DND-41 (cell line): ENCODE measurements around the gene IQGAP3.

ENCODE experiments used
- ATAC-seq: fragments of 200-7000 bp; cut with Tn5 transposase; 3 replicates; pipeline ENCODE4 v1.9.1; 2021; ENCODE audit warnings: low read depth; ENCODE audit not compliant: insufficient read depth
- DNase-seq: peaks from one replicate; pipeline ENCODE4 v3.0.0-alpha.2; 2020
- H2AFZ ChIP-seq: 2 replicates; pipeline ENCODE4 v1.6.0; 2012; ENCODE audit warnings: low read depth, low read length
- H3K27ac ChIP-seq: 2 replicates; pipeline ENCODE4 v1.5.1; 2012; ENCODE audit warnings: low read length, inconsistent platforms
- H3K27me3 ChIP-seq: fragments of 200-600 bp; sonication (generic); 2 replicates; pipeline ENCODE4 v1.6.0; 2012; ENCODE audit warnings: low read length, mild to moderate bottlenecking, inconsistent platforms; ENCODE audit not compliant: insufficient read depth, poor library complexity
- H3K36me3 ChIP-seq: 2 replicates; pipeline ENCODE4 v1.5.1; 2012; ENCODE audit warnings: low read length, inconsistent platforms; ENCODE audit not compliant: insufficient read depth
- H3K4me1 ChIP-seq: 2 replicates; pipeline ENCODE4 v1.5.1; 2012; ENCODE audit warnings: mild to moderate bottlenecking, low read length; ENCODE audit not compliant: insufficient read depth
- H3K4me2 ChIP-seq: 2 replicates; pipeline ENCODE4 v1.6.0; 2012; ENCODE audit warnings: mild to moderate bottlenecking, moderate library complexity, low read length, inconsistent platforms; ENCODE audit not compliant: insufficient read depth
- H3K4me3 ChIP-seq, 2 experiments: fragments of 200-600 bp in 1 of 2; shearing (Covaris generic) in 1 of 2; 2 replicates each; pipeline ENCODE4 v1.5.1; 2012 to 2016; ENCODE audit warnings: inconsistent platforms in 2 of 2, low read length in 2 of 2, mild to moderate bottlenecking in 2 of 2, low read depth in 1 of 2, moderate library complexity in 1 of 2
- H3K79me2 ChIP-seq: 2 replicates; pipeline ENCODE4 v1.6.0; 2012; ENCODE audit warnings: low read length, inconsistent platforms; ENCODE audit not compliant: insufficient read depth
- H3K9ac ChIP-seq: 2 replicates; pipeline ENCODE4 v1.6.0; 2012; ENCODE audit warnings: low read depth, mild to moderate bottlenecking, inconsistent platforms, low read length, moderate library complexity
- H3K9me3 ChIP-seq: 2 replicates; pipeline ENCODE4 v1.5.1; 2012; ENCODE audit warnings: low read length, moderate library complexity, mild to moderate bottlenecking, inconsistent platforms; ENCODE audit not compliant: insufficient read depth, severe bottlenecking
- H4K20me1 ChIP-seq: 2 replicates; pipeline ENCODE4 v1.6.0; 2012; ENCODE audit warnings: low read length; ENCODE audit not compliant: insufficient read depth
- EZH2 ChIP-seq: IDR thresholded peaks from 3 replicates; pipeline ENCODE4 v1.6.1; 2012; ENCODE audit warnings: borderline replicate concordance, low read depth, mild to moderate bottlenecking, moderate library complexity, low read length, inconsistent platforms; ENCODE audit not compliant: severe bottlenecking
- TF ChIP-seq, protein P1 (sequence below): IDR thresholded peaks from 2 replicates; pipeline ENCODE4 v1.5.1; 2012; ENCODE audit warnings: borderline replicate concordance, low read length, moderate library complexity, mild to moderate bottlenecking; ENCODE audit not compliant: poor library complexity, severe bottlenecking; ENCODE audit errors: extremely low read depth

Gene IQGAP3

DNA sequence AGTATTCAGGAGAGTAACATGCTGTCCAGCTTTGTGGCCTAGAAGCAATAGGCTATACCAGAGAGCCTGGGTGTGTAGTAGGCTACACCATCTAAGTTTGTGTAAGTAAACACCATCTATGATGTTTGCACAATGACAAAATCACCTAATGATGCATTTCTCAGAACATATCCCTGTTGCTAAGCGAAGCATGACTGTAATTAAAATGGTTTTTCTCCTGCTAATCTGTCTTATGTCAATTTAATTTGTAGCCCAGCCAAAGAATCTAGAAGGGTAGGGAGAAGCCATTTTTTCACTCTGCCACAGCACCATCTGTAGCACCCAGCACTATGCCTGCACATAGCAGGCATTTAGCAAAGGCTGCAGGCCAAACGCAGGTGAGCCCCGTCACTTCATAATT lies 5.2 kb upstream of the IQGAP3 start:
- H3K4me1 ChIP-seq, result peaks cover 25% of the 10 kb centered on the region
- ATAC-seq, result no peak
- no peaks in the 10 kb centered on the region for H4K20me1 ChIP-seq
- no peaks in the 10 kb centered on the region for H3K36me3 ChIP-seq
- no peak overlapping the region for H3K4me2 ChIP-seq
- TF ChIP-seq EZH2, result no peak
- TF ChIP-seq, protein P1, sequence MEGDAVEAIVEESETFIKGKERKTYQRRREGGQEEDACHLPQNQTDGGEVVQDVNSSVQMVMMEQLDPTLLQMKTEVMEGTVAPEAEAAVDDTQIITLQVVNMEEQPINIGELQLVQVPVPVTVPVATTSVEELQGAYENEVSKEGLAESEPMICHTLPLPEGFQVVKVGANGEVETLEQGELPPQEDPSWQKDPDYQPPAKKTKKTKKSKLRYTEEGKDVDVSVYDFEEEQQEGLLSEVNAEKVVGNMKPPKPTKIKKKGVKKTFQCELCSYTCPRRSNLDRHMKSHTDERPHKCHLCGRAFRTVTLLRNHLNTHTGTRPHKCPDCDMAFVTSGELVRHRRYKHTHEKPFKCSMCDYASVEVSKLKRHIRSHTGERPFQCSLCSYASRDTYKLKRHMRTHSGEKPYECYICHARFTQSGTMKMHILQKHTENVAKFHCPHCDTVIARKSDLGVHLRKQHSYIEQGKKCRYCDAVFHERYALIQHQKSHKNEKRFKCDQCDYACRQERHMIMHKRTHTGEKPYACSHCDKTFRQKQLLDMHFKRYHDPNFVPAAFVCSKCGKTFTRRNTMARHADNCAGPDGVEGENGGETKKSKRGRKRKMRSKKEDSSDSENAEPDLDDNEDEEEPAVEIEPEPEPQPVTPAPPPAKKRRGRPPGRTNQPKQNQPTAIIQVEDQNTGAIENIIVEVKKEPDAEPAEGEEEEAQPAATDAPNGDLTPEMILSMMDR, result no peak
- no peak overlapping the region for H2AFZ ChIP-seq
- H3K27ac ChIP-seq, result no peak overlapping the region
- no peaks in the 10 kb centered on the region for H3K9me3 ChIP-seq
- no peaks in the 10 kb centered on the region for H3K27me3 ChIP-seq
- no peak overlapping the region for H3K9ac ChIP-seq
- H3K4me3 ChIP-seq, result no peak overlapping the region
- H3K79me2 ChIP-seq, result peaks cover 11% of the 10 kb centered on the region
- DNase-seq, result no peak

DNA sequence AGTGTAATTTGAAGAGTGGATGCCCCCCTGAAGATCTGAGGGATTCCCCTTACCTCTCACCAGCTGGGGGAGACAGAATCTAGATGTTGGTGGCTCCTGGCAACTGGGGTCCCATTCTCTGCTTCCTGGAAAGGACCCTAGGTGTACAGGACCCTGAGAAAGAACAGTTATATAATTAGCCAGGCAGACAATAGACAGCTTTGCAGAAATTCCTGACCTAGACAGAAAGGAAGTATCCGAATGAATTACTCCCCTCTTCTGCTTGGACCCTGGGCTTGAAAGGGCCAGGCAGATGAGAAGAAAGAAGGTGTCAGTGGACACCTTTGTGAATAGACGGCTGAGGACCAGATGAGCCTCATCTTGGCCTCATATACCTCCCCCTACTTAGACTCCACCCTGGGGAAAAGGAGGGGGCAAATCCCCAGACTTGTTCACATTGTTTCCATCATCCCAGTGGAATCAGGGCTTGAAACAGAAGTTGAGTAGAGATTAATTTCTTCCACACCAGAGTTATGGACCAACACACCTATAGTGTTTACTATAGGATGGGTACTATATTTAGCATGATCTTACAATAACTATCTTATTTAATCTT lies 1.8 kb upstream of the IQGAP3 start:
- no peak overlapping the region for H2AFZ ChIP-seq
- peaks cover 18% of the 10 kb centered on the region for H3K79me2 ChIP-seq
- H3K36me3 ChIP-seq, result peaks cover 2% of the 10 kb centered on the region
- no peaks in the 10 kb centered on the region for H3K9me3 ChIP-seq
- peaks cover 22% of the 10 kb centered on the region for H3K4me1 ChIP-seq
- H4K20me1 ChIP-seq, result no peaks in the 10 kb centered on the region
- no peak overlapping the region for H3K4me2 ChIP-seq
- TF ChIP-seq EZH2, result no peak
- TF ChIP-seq, protein P1, result peak; percentile 20
- DNase-seq (no peak), ATAC-seq (no peak)
- no peaks in the 10 kb centered on the region for H3K27me3 ChIP-seq
- H3K27ac ChIP-seq, result no peak overlapping the region
- no peak overlapping the region for H3K4me3 ChIP-seq
- no peak overlapping the region for H3K9ac ChIP-seq

DNA sequence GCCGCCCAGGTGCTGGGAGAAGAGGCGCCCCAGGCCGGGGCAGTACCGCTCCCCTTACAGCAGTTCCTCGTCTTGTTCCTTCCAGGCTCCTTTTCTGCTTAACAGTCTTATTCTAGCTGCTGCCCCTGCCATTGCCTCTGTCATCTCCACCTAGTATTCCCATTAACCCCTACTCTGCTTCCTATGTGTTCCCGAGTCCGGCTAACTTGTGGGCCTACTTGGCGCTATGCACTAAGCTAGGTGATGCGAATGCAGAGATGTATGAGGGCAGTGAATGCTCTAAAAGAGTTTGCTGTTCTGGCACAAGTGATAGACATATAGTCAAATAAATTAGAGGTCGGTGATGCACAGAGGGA lies 276 bp upstream of the IQGAP3 start:
- Histone ChIP-seq H3K79me2 (peaks cover 18% of the 10 kb centered on the region), H3K27ac (peak overlapping the region; percentile 49; the same call in 1 of the 2 replicates), H3K9me3 (no peaks in the 10 kb centered on the region), H3K4me3 (peak overlapping the region; percentile 58 to 87; a peak in 3 of 4 replicates), H3K27me3 (no peaks in the 10 kb centered on the region), H4K20me1 (no peaks in the 10 kb centered on the region), H3K4me2 (peak overlapping the region; percentile 91), H3K36me3 (peaks cover 4% of the 10 kb centered on the region), H3K4me1 (peaks cover 22% of the 10 kb centered on the region), H3K9ac (peak overlapping the region; percentile 66), H2AFZ (peak overlapping the region; percentile 81)
- ATAC-seq, result no peak
- no peak for TF ChIP-seq EZH2
- TF ChIP-seq, protein P1, result no peak
- no peak for DNase-seq

DNA sequence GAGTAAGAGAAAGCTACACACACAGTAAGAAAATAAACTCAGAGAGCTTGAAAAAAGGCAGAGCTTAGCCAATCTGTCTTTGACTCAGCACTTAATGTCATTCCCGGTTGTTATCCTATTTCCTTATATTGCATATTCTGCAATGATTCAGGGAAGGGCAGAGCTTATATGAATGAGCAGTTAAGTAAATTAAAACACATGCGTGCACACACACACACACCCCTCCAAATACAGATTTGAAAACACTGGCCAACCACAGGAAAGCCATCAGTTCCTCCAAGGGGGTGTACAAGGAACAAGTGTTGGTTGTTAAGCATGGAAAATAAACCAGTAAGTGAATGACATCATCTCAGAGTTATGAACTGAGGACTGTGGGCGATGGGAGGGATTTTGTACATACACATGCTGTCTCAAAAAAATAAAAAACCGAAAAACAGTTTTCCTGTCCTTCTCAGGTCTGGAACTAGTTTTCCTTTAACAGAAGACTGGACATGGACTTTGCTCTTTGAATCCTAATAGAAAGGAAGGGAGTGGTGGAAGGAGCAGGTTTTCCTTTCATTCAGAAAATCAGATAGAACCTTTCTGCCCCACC lies 1.0 kb downstream of the IQGAP3 start:
- Histone ChIP-seq H3K27ac (peak overlapping the region; percentile 49; the same call in 1 of the 2 replicates), H3K9me3 (no peaks in the 10 kb centered on the region), H4K20me1 (no peaks in the 10 kb centered on the region), H3K27me3 (no peaks in the 10 kb centered on the region), H3K79me2 (peaks cover 18% of the 10 kb centered on the region), H3K4me1 (peaks cover 22% of the 10 kb centered on the region), H3K36me3 (peaks cover 11% of the 10 kb centered on the region), H2AFZ (peak overlapping the region; percentile 81), H3K9ac (peak overlapping the region; percentile 66), H3K4me3 (peak overlapping the region; percentile 58 to 87; a peak in 3 of 4 replicates), H3K4me2 (peak overlapping the region; percentile 91)
- no peak for TF ChIP-seq EZH2
- TF ChIP-seq, protein P1, result no peak
- ATAC-seq (no peak), DNase-seq (no peak)
